Mucosa of descending colon (tissue), 3 donors: ENCODE results near the gene DOCK2. TPM values are rescaled to one million over a fixed set of nuclear protein-coding genes. Genes with fewer than 3 reads are reported as not detected.

Experiments
- ATAC-seq: fragments of 200-7000 bp; cut with Tn5 transposase; one replicate; pipeline ENCODE4 v1.9.1; 2020; ENCODE audit warnings: mild to moderate bottlenecking, moderate library complexity
- DNase-seq, 3 donors: peaks; one replicate each; pipeline ENCODE4 v3.0.0-alpha.2; 2020
- H3K36me3 ChIP-seq: fragments of 200-600 bp; one replicate; pipeline ENCODE4 v1.8.0; 2021; ENCODE audit warnings: low read depth, mild to moderate bottlenecking
- H3K4me1 ChIP-seq: fragments of 200-600 bp; one replicate; pipeline ENCODE4 v1.8.0; 2021; ENCODE audit warnings: low read depth, mild to moderate bottlenecking
- H3K4me3 ChIP-seq: fragments of 200-600 bp; one replicate; pipeline ENCODE4 v1.8.0; 2021; ENCODE audit warnings: mild to moderate bottlenecking
- H3K9me3 ChIP-seq: fragments of 200-600 bp; one replicate; pipeline ENCODE4 v1.8.0; 2021; ENCODE audit warnings: mild to moderate bottlenecking
- intact Hi-C, 2 donors: fragments of 100-400 bp; cut with DNase I in 1 of 2; cut with micrococcal nuclease in 1 of 2; formaldehyde crosslinking; loops; one replicate each; pipeline versions ENCODE4 v1.11.0 to v1.11.1; 2022; cut with DNase I, micrococcal nuclease
- total RNA-seq, 3 donors: library from RNA; stranded (reverse); fragmentation: NEBNext Ultra II Directional in 2 of 3; extraction: Animal tissue kit (Norgen Biotek cat#: 25700) in 2 of 3; gene quantifications; one replicate each; pipeline versions ENCODE4 v1.2.1 to v1.2.4, GENCODE V29; 2021 to 2023
- TF ChIP-seq, protein P1 (sequence below): fragments of 200-600 bp; IDR thresholded peaks from one replicate; pipeline ENCODE4 v1.8.0; 2022; ENCODE audit warnings: antibody characterized with exemption, mild to moderate bottlenecking
- donor health status: DM: no; HTN: no; CAD: no; lungs with moderate emphysema.
- donor health status: DM: no; HTN: no; CAD: no.
- donor health status: DM: no; HTN: yes; CAD: no.

The DOCK2 gene
- total RNA-seq, 3 donors from 2014 or later, result 7.2 to 20.1 (median 18.1) TPM

DNA sequence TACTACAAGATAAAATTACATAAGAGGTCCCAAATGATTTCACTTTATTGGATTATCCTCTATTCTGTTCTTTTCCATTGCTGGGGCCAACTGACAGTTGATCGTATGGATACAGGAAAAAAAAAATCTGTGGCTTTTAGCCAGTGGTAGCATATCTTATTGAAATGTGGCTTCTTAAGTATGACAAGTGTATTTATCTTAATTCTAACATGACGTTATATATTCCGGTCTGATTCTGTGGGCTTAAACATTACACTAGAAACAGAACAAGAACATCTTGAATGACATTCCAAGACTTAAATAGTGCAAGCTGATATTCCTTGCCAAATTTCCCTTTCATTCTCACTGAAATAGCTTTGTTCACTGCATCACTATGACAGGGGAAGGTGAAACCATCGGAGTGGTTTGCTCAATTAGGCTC, 225.3 kb downstream of the DOCK2 start:
- H3K36me3 ChIP-seq, result no peaks in the 10 kb centered on the region
- H3K9me3 ChIP-seq, result no peaks in the 10 kb centered on the region
- no peak overlapping the region for H3K4me3 ChIP-seq
- no peaks in the 10 kb centered on the region for H3K4me1 ChIP-seq
- ATAC-seq (no peak), DNase-seq (no peak)
- intact Hi-C loops, result no loop called here
- TF ChIP-seq, protein P1, sequence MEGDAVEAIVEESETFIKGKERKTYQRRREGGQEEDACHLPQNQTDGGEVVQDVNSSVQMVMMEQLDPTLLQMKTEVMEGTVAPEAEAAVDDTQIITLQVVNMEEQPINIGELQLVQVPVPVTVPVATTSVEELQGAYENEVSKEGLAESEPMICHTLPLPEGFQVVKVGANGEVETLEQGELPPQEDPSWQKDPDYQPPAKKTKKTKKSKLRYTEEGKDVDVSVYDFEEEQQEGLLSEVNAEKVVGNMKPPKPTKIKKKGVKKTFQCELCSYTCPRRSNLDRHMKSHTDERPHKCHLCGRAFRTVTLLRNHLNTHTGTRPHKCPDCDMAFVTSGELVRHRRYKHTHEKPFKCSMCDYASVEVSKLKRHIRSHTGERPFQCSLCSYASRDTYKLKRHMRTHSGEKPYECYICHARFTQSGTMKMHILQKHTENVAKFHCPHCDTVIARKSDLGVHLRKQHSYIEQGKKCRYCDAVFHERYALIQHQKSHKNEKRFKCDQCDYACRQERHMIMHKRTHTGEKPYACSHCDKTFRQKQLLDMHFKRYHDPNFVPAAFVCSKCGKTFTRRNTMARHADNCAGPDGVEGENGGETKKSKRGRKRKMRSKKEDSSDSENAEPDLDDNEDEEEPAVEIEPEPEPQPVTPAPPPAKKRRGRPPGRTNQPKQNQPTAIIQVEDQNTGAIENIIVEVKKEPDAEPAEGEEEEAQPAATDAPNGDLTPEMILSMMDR, result no peak

DNA sequence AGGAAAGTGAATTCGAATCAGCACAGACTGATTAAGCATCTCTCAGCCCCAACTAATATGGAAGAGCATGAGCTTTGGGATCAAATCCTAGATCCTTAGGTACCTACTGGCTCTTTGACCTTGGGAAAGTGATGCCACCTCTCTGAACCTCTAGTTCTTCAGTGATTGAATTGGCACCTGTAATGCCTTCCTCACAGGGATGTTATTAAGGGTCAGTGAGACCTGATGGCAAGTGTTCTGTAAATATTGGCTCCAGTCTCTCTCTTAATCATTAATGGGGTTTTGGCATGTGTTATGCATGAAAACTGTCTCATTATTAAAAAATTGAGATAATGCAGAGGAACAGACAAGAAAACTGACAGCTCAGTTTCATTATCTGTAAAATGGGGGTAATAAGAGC, 227.4 kb downstream of the DOCK2 start:
- Histone ChIP-seq H3K36me3 (no peaks in the 10 kb centered on the region), H3K4me3 (no peak overlapping the region), H3K4me1 (no peaks in the 10 kb centered on the region), H3K9me3 (no peaks in the 10 kb centered on the region)
- intact Hi-C loops, result no loop called here
- TF ChIP-seq, protein P1, result no peak
- DNase-seq, result no peak
- ATAC-seq, result no peak

DNA sequence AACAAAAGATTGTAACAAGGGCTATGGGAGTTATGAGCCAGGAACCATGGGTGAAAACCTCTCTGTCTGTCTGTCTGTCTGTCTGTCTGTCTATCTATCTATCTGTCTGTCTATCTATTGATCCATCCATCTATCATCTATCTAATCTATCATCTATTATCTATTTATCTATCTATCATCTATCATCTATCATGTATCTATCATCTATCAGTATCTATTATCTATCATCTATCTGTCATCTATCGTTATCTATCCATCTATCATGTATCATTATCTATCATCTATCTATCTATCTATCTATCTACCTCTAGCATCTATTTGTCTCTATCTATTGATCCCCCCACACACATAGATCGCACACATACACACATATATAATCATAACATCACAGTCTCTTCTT, 230.3 kb downstream of the DOCK2 start:
- no peak for DNase-seq
- Histone ChIP-seq H3K36me3 (no peaks in the 10 kb centered on the region), H3K4me3 (no peak overlapping the region), H3K9me3 (no peaks in the 10 kb centered on the region), H3K4me1 (no peaks in the 10 kb centered on the region)
- intact Hi-C loops, result no loop called here
- TF ChIP-seq, protein P1, result no peak
- no peak for ATAC-seq

GRCh38 chr5:169869066-169869465, 232.0 kb downstream of the DOCK2 start:
- DNase-seq (no peak), ATAC-seq (no peak)
- Histone ChIP-seq H3K4me1 (no peaks in the 10 kb centered on the region), H3K4me3 (no peak overlapping the region), H3K36me3 (no peaks in the 10 kb centered on the region), H3K9me3 (no peaks in the 10 kb centered on the region)
- TF ChIP-seq, protein P1, result no peak
- intact Hi-C loops, result no loop called here

DNA sequence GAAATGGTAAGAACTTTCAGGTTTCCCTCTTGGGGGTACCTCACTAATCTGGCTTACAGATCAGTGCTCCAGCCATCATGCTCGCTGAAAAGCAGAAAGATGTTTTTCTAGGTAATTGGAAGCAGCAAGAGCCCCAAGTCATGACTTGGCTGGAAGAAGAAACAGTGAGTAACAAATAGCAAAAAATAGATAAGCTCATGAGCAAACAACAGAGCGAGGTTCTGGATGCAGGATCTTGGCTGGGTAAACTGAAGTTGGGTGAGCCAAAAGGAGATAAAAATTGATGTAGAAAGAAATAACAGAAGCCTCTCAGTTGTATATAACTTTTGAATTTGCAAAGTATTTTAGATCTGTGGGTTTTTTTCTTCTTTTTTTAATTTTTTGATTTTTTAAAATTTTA, 233.1 kb downstream of the DOCK2 start:
- Histone ChIP-seq H3K9me3 (no peaks in the 10 kb centered on the region), H3K4me1 (no peaks in the 10 kb centered on the region), H3K4me3 (no peak overlapping the region), H3K36me3 (no peaks in the 10 kb centered on the region)
- intact Hi-C loops, result no loop called here
- DNase-seq (no peak), ATAC-seq (no peak)
- TF ChIP-seq, protein P1, result no peak

DNA sequence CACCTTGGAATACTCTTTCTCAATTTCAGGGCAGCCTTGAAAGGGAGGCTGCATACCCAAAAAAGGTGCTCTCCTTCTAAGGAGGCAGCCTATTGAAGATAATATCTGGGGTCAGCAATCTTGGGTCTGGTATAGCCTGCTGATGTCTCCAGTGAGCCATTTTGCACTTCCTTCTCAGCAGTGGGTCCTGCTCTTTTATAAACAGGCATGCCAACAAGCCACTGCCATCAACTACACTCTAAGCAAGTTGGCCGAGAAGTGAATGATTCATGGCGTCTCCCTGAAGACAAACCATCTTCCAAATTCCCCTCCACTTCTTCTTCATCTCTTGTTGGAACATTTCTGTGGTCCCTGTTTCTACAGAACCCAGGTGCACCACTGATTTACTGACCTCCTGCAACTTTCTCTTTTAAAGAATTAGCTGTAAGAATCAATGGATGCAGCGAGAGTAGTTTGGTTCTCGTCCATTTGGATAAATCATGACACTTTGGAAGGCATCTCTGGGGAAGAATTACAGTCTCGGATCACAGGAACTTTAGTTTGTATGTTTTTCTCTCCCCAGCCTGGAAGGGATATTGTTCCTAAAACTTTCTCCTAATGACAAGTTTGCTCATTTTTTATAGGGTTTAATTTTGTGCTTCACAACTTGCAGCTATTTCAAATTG, 234.9 kb downstream of the DOCK2 start:
- no peaks in the 10 kb centered on the region for H3K9me3 ChIP-seq
- ATAC-seq (no peak), DNase-seq (no peak)
- intact Hi-C loops, result no loop called here
- no peak overlapping the region for H3K4me3 ChIP-seq
- TF ChIP-seq, protein P1, result no peak
- H3K4me1 ChIP-seq, result no peaks in the 10 kb centered on the region
- no peaks in the 10 kb centered on the region for H3K36me3 ChIP-seq
